C1 segment of cervical spinal cord (tissue), 14 donors: Measurements from ENCODE around the gene RUNX2.
"Not testable (repeated sequence)": the region's sequence is repeated elsewhere in the genome, so short reads cannot be mapped to it uniquely, and the experiment has no call there.

Experiments used
- DNase-seq, 14 donors: peaks; one replicate each; lab custom pipeline; 2025; lab: John Stamatoyannopoulos, UW

The RUNX2 gene

DNA sequence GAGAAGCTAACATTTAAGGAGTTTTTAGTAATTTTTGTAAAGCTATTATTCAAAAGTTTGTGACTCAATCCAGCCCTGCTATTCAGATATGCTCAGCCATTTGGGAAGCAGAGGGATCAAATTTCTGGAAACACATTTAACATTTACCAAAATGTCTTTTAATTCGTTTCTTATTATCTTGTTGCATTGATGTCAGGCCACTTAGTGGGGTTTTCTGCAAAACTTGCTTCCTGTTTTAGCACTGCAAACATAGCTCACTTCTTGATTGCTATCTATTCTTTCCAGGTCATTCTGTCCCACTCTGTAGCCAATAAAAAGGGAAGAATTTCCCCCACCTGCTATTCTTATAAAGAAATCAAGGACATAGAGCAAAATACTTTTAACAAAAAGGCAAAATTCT lies 226.5 kb downstream of the RUNX2 start:
- DNase-seq, result no peak

DNA sequence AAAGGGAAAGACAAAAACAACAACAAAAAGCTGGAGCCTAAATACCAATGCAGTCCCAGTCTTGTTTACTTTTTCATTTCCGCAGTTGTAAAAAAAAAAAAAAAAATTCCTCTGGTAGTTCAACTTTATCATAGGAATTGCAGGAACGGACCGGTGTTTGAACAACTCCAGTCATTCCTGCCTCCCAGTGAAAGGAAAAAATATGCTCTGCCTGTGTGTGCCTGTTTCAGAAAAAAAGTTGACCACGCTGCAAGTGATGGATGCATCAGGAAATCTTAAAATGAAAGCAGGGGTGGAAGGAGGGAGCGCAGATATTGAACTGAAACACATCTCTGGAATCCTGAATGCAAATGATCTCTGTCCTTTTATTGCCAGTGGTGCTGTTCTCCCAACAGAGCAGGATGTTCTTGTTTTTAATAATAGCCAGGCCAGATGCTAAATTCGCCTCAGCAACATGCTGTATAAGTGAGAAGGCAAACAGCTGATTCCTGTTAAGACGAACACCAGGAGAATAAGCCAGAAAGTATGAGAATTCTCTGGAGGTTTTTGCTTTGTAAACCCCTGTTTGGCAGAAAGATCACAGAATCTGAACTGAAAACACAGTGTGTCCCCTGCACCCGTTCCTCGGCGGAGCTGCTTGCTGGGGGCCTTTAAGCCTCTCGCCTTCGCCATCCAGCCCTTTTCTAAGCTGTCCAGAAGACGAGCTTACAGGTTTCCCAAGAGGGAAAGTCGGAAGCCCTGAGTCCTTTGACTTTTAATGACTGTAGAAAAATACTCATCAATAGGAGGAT lies 228.0 kb downstream of the RUNX2 start:
- no peak for DNase-seq

DNA sequence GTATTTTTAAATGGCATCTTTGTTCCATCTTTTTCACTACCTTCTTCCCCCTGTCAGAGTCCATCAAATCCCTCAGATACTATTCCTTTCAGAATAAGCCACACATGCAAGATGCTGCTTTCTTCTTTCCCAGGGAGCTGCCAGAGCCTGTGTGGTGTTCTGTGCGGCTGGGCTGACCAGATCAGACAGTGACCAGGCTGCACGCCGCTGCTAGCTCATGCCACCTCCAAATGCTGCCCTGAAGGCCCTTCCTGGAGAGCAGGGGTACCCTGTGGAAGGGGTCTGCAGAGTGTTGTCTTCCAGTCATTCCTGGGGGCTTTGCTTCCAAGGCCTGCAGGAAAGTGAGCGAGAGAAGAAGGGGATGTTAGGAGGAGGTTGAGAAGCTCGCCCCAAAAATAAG lies 228.7 kb downstream of the RUNX2 start:
- DNase-seq, result no peak

DNA sequence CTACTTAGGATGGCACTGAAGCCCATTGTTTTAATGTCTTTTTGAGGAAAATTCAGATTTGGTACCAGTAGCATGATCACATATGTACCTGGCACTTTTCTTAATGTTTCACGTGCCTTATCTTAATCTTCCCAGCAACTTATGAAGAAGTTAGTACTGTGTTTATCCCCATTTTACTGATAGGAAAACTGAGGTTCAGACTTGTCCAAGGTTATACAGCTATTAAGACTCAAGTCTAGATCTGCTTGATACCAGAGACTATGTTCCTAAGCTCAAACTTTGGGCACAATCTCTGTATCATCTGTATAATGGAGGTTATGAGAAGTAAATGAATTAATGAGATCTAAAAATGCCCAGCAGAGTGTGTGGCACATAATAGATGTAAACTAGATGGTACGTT lies 229.3 kb downstream of the RUNX2 start:
- DNase-seq, result no peak

DNA sequence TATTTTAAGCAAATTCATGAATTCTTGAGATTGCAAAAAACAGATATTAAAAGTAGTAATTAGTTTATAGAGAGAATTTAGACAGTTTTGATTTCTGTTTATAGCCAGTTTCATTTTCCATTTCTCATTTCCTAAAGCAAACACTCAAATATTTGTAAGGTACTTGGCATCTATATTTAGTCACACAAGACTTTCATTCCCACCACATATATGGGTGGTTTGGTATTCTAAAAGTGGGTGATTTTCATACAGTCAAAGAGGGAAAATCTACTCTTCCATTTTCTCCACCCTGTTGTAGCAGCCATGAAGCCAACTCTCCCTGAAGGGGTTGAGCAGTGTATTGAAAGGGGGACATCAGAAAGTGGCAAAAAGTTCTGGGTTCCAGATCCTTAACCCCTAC lies 230.7 kb downstream of the RUNX2 start:
- no peak for DNase-seq

DNA sequence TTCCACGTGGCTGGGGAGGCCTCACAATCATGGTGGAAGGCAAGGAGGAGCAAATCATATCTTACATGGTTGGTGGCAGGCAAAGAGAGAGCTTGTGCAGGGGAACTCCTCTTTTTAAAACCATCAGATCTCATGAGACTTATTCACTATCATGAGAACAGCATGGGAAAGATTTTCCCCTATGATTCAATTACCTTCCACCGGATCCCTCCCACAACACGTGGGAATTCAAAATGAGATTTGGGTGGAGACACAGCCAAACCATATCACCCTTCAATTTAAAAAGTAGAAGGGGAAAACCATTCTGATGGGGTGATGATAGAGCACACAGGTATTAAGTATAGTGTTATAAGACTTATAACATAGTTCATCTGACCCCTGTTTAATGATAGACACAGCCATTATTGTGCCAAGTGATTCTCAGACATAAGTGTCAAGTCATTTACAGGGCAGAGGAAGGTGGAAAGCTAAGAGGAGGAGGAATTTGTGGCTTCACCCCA lies 232.2 kb downstream of the RUNX2 start:
- not testable (repeated sequence) for DNase-seq

DNA sequence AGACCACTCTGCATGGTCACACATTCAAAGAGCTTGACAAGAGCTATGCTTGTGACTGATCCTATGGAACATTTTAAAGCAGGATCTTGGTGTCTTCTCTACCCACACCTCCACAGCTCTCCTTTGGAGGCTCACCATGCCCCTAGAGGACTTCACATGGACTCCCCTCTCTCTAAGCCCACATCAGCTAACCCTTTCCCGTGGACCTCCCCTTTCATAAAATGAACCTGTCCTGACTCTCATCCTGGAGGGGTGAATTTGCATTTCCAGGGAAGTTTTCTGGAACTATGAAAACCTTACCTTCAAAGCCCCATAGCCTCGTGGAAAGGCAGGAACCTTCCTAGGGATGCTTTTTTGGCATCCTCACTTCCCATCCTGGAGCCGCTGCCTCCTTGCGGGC lies 234.0 kb downstream of the RUNX2 start:
- no peak for DNase-seq

DNA sequence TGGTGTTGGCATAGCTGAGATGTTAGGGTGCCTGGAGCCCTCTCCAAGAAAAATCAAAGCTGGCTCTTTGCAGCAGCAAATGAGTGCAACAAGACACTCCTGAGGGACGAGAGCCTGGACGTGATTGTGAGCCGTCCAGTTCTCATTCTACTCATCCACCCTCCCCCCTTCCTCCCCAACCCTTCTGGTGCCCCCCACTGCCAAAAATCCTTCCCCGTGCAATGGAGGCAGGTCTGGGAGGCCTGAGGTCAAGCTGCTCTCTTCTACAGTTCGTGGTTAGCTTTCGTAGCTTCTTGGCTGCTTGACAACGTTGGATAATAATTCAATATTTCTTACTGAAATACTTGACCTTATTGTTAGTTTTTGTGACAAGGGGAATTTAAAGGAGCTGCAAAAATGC lies 234.9 kb downstream of the RUNX2 start:
- no peak for DNase-seq

DNA sequence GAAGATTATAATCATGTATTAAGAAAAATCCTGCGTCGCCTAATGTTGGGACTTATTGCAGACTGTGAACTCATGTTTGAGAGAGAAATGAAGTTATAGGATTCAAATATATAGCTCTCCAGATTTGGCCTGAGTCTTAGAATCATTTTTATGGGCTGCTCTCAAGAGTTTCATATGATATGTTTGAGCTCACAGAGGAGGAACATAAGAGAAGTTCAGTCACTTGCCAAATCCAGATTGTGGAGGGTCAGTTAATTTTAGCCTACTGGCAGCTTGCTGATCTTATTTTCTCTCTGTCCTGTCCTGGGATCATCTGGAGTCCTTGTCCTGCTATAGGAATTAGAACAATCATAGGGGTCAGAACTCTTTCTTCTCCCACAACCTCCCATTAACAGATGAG lies 235.7 kb downstream of the RUNX2 start:
- no peak for DNase-seq

DNA sequence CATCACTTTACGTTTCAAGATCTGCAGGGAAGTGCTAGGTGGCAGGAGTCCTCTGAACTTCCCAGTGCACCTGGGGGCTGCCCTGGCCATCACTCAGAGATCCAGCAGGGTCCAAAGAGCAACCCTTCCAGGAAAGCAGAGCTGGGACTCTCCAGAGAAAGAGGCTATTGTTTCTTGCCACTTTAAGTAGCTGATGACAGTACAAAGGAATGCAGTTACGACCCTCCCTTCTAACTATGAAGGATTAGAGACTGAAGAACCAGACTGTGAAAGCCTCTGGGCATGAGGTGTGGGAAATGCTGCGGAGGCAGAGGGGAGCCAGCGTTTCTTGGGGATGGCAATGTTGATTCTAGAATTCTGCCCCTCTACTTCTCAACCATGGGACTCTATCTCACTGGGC lies 238.8 kb downstream of the RUNX2 start:
- DNase-seq, result no peak

DNA sequence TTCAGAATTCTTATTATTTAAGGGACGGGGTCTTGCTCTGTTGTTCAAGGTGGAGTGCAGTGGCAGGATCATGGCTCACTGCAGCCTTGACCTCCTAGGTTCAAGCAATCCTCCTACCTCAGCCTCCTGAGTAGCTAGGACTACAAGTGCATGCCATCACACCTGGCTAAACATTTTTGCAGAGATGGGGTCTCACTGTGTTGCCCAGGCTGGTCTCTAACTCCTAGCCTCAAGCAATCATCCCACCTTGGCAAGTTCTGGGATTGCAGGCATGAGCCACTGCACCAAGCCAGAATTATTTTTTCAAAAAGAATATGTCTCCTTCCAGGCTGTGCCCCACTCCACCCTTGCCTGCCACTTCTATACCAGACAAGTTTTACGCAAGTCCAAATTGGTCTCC lies 239.7 kb downstream of the RUNX2 start:
- no peak for DNase-seq

DNA sequence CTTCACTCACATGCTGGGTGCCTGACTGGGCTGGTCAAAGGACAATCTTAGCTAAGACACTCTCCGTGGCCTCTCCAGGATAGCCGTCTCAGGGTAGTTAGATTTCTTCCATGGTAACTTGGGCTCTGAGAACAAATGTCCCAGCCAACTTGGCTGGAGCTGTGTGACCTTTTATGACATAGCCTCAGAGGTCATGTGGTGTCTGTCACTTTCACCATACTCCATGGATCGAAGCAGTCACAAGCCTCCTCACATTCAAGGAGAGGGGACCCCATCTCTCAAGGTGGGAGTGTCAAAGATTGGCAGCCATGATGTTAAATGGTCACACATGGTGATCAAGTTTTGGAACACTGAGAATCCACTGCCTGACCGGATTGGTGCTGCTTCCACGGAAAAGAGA lies 240.5 kb downstream of the RUNX2 start:
- no peak for DNase-seq

DNA sequence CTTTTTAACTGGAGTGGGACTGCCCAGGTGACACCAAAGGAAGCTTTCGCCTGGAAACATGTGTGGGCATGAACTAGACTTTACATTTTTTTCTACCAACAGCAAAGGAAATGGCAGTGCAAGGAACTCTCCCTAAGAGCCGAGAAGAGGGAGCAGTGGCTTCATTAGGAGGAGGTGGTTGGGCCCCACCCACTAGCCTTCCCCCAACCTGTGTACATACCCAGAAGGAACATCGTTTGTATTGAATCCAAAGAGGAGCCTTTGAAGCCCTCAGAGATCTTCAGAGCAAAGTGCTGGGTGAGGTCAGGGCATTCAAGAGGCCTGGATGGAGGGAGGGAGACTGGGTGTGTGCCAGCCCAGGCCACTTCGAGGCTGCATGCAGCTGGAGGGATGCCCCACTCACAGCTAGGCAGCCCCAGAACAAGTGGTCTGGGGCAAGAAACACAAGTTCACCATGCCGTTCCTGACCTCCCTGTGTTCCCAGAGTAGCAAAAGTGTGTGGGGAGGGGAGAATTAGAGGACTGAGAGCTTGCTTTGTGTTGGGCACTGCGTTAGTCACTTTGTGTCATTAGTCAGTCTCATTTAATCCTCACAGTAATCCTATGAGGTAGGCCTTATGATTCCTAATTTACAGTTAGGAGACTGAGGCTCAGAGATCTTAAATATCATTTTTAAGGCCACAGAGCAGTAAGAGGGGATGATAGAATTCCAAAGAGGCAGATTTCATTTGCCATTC lies 241.2 kb downstream of the RUNX2 start:
- DNase-seq, result no peak

DNA sequence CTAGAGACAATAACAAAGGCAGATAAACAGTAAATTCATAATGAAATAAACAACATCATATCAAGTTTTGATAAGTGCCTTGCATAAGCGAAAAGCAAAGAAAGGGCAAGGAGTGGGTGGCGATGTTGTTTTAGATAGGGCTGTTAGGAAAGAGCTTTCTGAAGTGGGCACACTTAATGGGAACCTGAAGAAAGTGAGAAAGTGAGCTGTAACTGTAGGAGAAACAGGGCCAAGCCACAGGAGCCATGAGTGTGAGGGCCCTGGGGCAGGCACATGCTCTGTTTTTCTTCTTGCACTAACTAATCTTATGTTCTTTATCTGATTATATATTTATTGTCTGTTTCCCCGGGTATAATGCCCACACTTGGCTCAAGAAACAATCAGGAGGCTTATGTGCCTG lies 243.0 kb downstream of the RUNX2 start:
- no peak for DNase-seq

DNA sequence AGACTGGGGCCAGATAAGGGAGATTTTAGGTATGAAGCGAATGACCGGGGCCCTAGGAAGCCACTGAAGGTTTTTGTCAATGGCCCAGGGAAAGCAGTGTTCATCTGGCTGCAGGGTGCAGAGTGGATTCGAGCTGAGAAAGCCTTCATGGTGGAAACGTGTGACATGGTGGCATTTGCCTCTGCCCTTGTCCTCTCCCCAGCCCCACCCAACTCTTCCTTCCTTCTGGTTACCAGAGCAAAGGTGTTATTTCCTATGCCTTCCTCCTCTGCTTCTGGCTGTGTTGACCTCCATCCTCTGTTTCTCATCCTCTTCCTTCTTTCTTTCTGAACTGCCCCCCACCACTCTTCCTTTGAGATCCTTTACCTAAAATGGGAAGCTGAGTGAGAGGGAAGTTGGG lies 244.7 kb downstream of the RUNX2 start:
- no peak for DNase-seq

DNA sequence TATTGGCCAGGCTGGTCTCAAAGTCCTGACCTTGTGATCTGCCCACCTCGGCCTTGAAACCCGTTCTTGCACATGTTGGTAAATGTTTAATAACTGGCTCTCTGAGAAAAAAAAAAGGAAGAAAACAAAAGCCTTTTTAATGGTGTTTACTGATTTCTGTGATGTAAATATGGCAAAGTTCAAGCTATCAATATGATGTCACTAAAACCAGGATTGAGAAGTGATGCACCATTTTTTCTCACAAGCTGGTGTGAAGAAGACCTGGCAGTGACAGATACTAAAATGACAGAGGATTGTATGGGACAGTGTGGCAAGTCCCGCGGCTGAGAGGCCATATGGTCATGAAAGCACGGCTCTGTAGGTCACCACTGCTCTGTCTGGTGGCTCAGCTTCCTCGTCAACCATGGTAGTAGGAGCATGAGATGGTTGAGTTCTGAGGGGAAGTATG lies 245.9 kb downstream of the RUNX2 start:
- no peak for DNase-seq

DNA sequence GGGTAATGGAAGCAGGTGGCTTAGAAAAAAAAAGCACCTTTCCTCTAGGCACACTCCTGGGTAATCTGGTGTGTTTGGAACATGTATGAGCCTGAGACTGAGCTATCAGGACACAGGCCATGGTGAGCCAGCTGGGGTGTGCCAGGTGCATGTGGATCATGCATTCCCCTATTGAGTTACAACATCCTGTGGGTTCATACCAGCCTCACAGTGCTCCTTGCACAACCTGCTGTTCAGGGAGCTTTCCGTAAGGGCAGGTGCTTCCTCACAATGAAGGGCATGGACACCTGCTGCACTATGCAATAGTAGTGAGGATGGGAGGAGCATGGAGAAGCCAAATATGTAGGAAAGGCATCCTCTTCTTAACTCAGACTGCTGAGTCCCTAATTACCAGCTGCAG lies 246.8 kb downstream of the RUNX2 start:
- DNase-seq, result no peak

DNA sequence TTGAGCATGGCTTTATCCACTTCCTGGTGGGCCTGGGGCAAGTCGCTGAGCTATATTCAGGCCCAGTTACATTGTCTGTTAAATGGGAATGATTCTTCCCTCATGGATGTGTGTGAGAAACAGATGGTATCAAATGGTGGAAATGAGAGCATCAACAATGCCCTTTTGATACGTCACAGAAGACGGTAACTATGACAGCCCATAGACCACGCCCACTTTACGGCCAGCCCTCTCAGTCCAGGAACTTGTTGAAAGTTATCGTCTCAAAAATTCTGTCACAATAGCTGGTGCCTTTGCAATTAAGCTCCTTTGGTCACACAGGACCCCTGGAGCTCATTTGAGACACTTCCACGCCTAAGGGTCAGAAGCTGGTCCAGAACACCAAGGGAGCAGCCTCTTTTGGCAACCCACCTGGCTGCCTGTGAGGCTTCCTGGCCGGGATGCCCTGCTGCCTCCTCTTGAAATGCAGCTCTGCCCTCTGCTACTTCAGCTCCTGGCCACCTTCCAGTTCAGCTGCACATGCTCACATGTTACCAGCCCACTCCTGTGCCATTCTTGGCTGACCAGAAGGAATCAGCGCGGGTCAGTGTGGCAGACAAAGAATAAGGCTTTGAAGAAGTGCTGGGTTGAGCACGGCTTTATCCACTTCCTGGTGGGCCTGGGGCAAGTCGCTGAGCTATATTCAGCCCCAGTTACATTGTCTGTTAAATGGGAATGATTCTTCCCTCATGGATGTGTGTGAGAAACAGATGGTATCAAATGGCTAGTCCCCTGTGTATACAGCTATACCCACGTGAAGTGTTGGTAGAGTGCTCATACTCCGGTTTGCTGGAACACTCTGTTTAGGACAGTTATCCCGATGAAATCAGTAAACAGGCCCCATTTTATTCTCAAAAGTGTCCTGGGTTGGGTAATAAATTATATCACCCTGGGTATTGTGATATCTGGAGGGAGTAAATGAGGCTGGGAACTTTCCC lies 248.8 kb downstream of the RUNX2 start:
- peak in 3 of 14 donors; percentile 14 to 18 (median 14) for DNase-seq

DNA sequence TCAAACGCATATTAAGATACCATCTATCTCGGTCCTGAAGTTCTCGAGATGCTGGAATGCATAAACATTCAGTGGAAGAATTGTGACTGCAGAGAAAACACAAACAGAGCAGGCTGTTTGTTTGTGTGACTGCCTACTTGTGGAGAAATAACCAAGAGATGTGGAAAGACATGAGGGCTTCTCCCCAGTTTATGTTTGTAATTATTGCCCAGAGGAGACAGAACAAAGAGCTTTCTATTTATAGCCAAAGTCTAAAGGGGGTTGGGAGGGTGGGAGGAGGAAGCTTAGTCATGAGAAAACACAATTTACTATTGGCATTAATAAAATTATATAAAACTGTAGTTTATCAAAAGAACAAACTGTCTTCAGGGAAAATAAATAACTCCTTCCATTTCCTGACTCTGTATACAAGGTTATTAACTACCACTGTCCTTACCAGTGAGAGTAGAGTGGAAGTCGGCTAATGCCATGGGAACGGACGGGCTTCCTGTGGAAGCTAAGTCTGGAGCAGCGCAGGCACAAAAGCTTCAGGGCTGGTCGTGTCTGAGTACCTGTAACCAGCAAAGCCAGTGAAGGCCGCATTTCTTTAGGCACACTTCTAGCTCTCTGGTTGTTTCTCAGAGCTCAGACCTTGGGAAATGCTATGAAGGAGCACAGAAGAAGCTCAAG lies 249.8 kb downstream of the RUNX2 start:
- DNase-seq, result no peak

DNA sequence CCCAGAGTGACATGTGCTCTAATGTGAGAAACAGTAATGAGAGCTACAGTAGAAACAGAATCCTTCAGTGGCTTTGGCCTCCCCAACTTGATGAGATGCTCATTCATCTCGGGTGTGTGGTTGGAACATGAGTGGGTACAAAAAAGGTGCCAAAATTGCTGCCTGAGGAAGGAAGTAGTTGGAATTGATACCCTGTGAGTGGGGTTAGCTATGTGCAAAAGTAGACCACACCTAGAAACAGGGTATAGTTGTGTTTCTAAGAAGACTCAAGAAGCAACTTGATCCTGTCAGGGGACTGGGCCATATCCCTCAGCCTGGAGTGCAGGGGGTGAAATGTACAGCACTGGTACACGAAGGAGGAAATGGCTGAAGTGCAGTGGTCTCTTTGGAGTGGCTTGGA lies 256.0 kb downstream of the RUNX2 start:
- no peak for DNase-seq
